HepG2 (cell line): ENCODE measurements around the gene FBRSL1. TPM values are rescaled to one million over a fixed set of nuclear protein-coding genes. Genes with fewer than 3 reads are reported as not detected.
A peak's percentile ranks its signal among the peaks of the same experiment; 100 is the strongest.

Experiments used
- ATAC-seq: fragments of 200-7000 bp; cut with Tn5 transposase; 3 replicates; pipeline ENCODE4 v1.9.1; 2020; ENCODE audit warnings: mild to moderate bottlenecking, moderate library complexity
- BruUV-seq: library from RNA; stranded (reverse); fragments of 400-500 nt; replicated peaks from 2 replicates; lab custom pipeline; 2021; lab: Mats Ljungman, UMichigan
- CTCF ChIA-PET: fragments of 300-600 bp; formaldehyde crosslinking; extraction: SDS; loops from one replicate; lab custom pipeline; 2021; ENCODE audit warnings: low total read pairs, inconsistent platforms, low intra/inter-chr PET ratio; lab: Yijun Ruan, JAX
- POLR2A ChIA-PET: fragments of 350-600 bp; sonication (Branson Sonifier 250); formaldehyde crosslinking; loops from one replicate; lab custom pipeline; 2020; ENCODE audit warnings: antibody characterized with exemption, inconsistent platforms; lab: Yijun Ruan, JAX
- DNase-seq: peaks from one replicate; pipeline ENCODE4 v3.0.0-alpha.2; 2015; ENCODE audit warnings: low spot score
- FAIRE-seq: peaks from 3 replicates; lab custom pipeline; 2011; peaks lifted over from hg19 to GRCh38; lab: Jason Lieb, UNC
- H2AFZ ChIP-seq: one replicate; pipeline ENCODE4 v1.6.1; 2011; ENCODE audit warnings: low read length, inconsistent platforms
- H3K27ac ChIP-seq: fragments of 300-600 bp; 3 replicates; pipeline ENCODE4 v1.8.0; 2011; ENCODE audit warnings: mixed run types, mild to moderate bottlenecking, mixed read lengths, low read length, inconsistent platforms; ENCODE audit not compliant: insufficient read depth; ENCODE audit errors: extremely low read length
- H3K27me3 ChIP-seq, 2 experiments: fragments of 200-600 bp in 1 of 2; 2 replicates in 1 of 2; 3 replicates in 1 of 2; pipeline versions ENCODE4 v1.6.0 to v1.8.0; 2011; ENCODE audit warnings: low read length in 2 of 2, mild to moderate bottlenecking in 2 of 2, moderate library complexity in 2 of 2, inconsistent platforms in 1 of 2; ENCODE audit not compliant: insufficient read depth in 2 of 2, control insufficient read depth in 1 of 2
- H3K36me3 ChIP-seq, 2 experiments: fragments of 200-600 bp in 1 of 2; replicated peaks in 1 of 2; 2 replicates in 1 of 2; 3 replicates in 1 of 2; pipeline versions ENCODE4 v1.5.1 to v1.8.0; 2011; ENCODE audit warnings: low read length in 2 of 2, inconsistent platforms in 1 of 2; ENCODE audit not compliant: insufficient read depth in 2 of 2, control insufficient read depth in 1 of 2
- H3K4me1 ChIP-seq: 2 replicates; pipeline ENCODE4 v1.5.1; 2012; ENCODE audit warnings: low read length, inconsistent platforms; ENCODE audit not compliant: insufficient read depth
- H3K4me2 ChIP-seq: 2 replicates; pipeline ENCODE4 v1.6.0; 2011; ENCODE audit warnings: low read depth, low read length, inconsistent platforms
- H3K4me3 ChIP-seq, 3 experiments: fragments of 200-600 bp in 1 of 3; sonication (generic), shearing (Covaris generic) in 1 of 3; replicated peaks in 1 of 3; 2 replicates each; pipeline ENCODE4 v1.5.1; 2011 to 2016; ENCODE audit warnings: low read length in 3 of 3, inconsistent platforms in 2 of 3, low read depth in 2 of 3, mild to moderate bottlenecking in 2 of 3, control low read depth in 1 of 3, mixed read lengths in 1 of 3; ENCODE audit not compliant: insufficient read depth in 1 of 3
- H3K79me2 ChIP-seq: one replicate; pipeline ENCODE4 v1.6.1; 2011; ENCODE audit warnings: low read length, inconsistent platforms; ENCODE audit not compliant: insufficient read depth
- H3K9ac ChIP-seq: 2 replicates; pipeline ENCODE4 v1.6.0; 2011; ENCODE audit warnings: mild to moderate bottlenecking, low read depth, low read length, inconsistent platforms; ENCODE audit not compliant: insufficient read depth
- H3K9me3 ChIP-seq: 2 replicates; pipeline ENCODE4 v1.5.1; 2012; ENCODE audit warnings: mild to moderate bottlenecking, low read length
- H4K20me1 ChIP-seq: 2 replicates; pipeline ENCODE4 v1.6.0; 2011; ENCODE audit warnings: inconsistent platforms, mild to moderate bottlenecking, low read length, moderate library complexity; ENCODE audit not compliant: insufficient read depth
- ARNTL ChIP-seq: sonication (generic); formaldehyde crosslinking; IDR thresholded peaks from 2 replicates; pipeline ENCODE4 v1.4.0; 2020; ENCODE audit warnings: mild to moderate bottlenecking, missing genetic modification reagents
- NCOR1 ChIP-seq: fragments of 200-600 bp; sonication (generic); IDR thresholded peaks from 2 replicates; pipeline ENCODE4 v1.7.0; 2017; ENCODE audit warnings: antibody characterized with exemption, low read length, borderline replicate concordance
- SP4 ChIP-seq: sonication (generic); formaldehyde crosslinking; IDR thresholded peaks from 2 replicates; pipeline ENCODE4 v1.8.1; 2023; ENCODE audit warnings: mild to moderate bottlenecking, missing genetic modification reagents
- ZNF251 ChIP-seq: sonication (generic); formaldehyde crosslinking; IDR thresholded peaks from 2 replicates; pipeline ENCODE4 v1.9.0; 2021; ENCODE audit warnings: mild to moderate bottlenecking, missing genetic modification reagents
- WGBS: methylation state at CpG from one replicate; pipeline ENCODE4 v1.1.6; 2017; ENCODE audit warnings: low lambda C conversion rate; 5-methylcytosine and 5-hydroxymethylcytosine counted together
- in situ Hi-C: cut with HindIII; loops from 2 replicates; pipeline ENCODE4 v1.10.0; 2017; ENCODE audit warnings: low pct_unique_long_range_greater_than_20kb; ENCODE audit not compliant: extremely low pct_ligation_motif_present
- intact Hi-C: fragments of 100-400 bp; cut with micrococcal nuclease; formaldehyde crosslinking; loops from one replicate; pipeline ENCODE4 v1.10.0; 2022; ENCODE audit not compliant: unreplicated experiment
- polyA plus RNA-seq, 8 experiments: library from polyadenylated mRNA; depleted of rRNA in 3 of 8; stranded (reverse) in 7 of 8; unstranded in 1 of 8; fragments of >200 nt; fragmentation: Illumina TruSeq in 4 of 8; extraction: Trizol in 4 of 8; gene quantifications; 2 replicates each; pipeline versions ENCODE4 v1.2.1 to v1.2.3, GENCODE V29; 2011 to 2016; ENCODE audit warnings: low read depth in 4 of 8, missing spikeins in 1 of 8, mixed read lengths in 1 of 8; ENCODE audit not compliant: insufficient read depth in 1 of 8
- total RNA-seq, 5 experiments: library from RNA; depleted of rRNA; stranded (reverse); fragments of >200 nt; fragmentation: Illumina TruSeq; extraction: Trizol; gene quantifications; 2 replicates each; pipeline ENCODE4 v1.2.3, GENCODE V29; 2016; ENCODE audit warnings: low read depth in 1 of 5
- TF ChIP-seq, protein P1 (sequence below): sonication (generic); formaldehyde crosslinking; IDR thresholded peaks from 2 replicates; pipeline ENCODE4 v1.8.0; 2022; ENCODE audit warnings: low read depth, missing genetic modification reagents
- TF ChIP-seq, protein P2 (sequence below): sonication (generic); formaldehyde crosslinking; IDR thresholded peaks from 2 replicates; pipeline ENCODE4 v1.4.0; 2020; ENCODE audit warnings: missing genetic modification reagents, borderline replicate concordance

The FBRSL1 gene
- total and polyA plus RNA-seq, 2 of the 13 experiments (the other 11 are each of a cell fraction or from before 2014, with no cell fraction given): 3.6 to 7.9 TPM

DNA sequence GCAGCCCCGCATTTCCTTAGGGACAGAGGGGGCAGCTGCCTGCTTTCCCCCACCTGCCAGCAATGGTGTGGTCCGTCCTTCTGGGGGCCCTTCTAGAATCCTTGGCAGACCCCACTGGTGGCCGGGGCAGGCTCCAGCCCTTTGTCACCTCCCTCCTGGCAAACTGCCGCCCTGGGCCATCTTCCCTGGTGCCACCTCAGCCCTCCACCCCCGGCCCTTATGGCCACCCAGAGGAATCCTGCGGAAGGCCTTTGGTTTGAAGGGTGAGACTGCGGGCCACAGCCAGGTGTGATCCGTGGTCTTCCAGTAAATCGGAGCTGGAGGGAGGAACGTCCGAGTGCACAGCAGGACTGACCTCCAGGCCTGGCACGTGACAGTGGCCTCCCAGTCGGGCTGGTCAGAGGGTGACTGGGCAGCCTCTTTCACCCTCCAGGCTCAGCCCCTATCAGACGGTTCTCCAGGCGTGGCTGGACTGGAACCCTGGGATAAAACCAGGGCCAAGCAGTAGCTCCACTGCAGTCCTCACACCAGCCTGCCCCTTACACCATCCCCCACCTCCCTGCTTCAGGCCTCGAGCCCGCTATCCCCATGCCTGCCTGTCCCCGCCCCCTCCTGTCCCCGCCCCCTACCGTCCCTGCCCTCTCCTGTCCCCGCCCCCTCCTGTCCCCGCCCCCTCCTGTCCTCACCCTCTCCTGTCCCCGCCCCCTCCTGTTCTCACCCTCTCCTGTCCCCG is 12.4 kb downstream of the FBRSL1 start:
- no peaks in the 10 kb centered on the region for H3K27me3 ChIP-seq
- H3K9ac ChIP-seq: peak overlapping the region; percentile 5; the same call in 1 of the 2 replicates
- H3K9me3 ChIP-seq: no peaks in the 10 kb centered on the region
- intact Hi-C loops (no loop called here), in situ Hi-C loops (no loop called here)
- DNase-seq (no peak), FAIRE-seq (no peak), ATAC-seq (peak; percentile 8)
- WGBS: 84% methylated on average over 20 of the region's 24 CpGs
- H3K79me2 ChIP-seq: peaks cover 81% of the 10 kb centered on the region
- no peak overlapping the region for H3K4me3 ChIP-seq
- no TSS peak for BruUV-seq
- no peak overlapping the region for H2AFZ ChIP-seq
- TF ChIP-seq SP4 (CRISPR knock-in tag): no peak
- TF ChIP-seq, protein P1, sequence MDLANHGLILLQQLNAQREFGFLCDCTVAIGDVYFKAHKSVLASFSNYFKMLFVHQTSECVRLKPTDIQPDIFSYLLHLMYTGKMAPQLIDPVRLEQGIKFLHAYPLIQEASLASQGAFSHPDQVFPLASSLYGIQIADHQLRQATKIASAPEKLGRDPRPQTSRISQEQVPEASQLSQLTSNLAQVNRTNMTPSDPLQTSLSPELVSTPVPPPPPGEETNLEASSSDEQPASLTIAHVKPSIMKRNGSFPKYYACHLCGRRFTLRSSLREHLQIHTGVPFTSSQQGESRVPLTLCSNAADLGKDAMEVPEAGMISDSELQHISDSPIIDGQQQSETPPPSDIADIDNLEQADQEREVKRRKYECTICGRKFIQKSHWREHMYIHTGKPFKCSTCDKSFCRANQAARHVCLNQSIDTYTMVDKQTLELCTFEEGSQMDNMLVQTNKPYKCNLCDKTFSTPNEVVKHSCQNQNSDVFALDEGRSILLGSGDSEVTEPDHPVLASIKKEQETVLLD: no peak
- TF ChIP-seq ZNF251: no peak
- TF ChIP-seq, protein P2, sequence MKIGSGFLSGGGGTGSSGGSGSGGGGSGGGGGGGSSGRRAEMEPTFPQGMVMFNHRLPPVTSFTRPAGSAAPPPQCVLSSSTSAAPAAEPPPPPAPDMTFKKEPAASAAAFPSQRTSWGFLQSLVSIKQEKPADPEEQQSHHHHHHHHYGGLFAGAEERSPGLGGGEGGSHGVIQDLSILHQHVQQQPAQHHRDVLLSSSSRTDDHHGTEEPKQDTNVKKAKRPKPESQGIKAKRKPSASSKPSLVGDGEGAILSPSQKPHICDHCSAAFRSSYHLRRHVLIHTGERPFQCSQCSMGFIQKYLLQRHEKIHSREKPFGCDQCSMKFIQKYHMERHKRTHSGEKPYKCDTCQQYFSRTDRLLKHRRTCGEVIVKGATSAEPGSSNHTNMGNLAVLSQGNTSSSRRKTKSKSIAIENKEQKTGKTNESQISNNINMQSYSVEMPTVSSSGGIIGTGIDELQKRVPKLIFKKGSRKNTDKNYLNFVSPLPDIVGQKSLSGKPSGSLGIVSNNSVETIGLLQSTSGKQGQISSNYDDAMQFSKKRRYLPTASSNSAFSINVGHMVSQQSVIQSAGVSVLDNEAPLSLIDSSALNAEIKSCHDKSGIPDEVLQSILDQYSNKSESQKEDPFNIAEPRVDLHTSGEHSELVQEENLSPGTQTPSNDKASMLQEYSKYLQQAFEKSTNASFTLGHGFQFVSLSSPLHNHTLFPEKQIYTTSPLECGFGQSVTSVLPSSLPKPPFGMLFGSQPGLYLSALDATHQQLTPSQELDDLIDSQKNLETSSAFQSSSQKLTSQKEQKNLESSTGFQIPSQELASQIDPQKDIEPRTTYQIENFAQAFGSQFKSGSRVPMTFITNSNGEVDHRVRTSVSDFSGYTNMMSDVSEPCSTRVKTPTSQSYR (CRISPR knock-in tag): 0 out of 2 replicates have a peak, but pooled peaks have one; percentile 14
- TF ChIP-seq NCOR1: no peak
- TF ChIP-seq ARNTL (CRISPR knock-in tag): no peak
- H3K36me3 ChIP-seq: peaks cover 0 to 2% of the 10 kb centered on the region in 2 experiments; a peak in 1 of 5 replicates
- no peak overlapping the region for H3K27ac ChIP-seq
- peaks cover 32% of the 10 kb centered on the region for H3K4me1 ChIP-seq
- CTCF ChIA-PET: no interaction called here
- no peak overlapping the region for H3K4me2 ChIP-seq
- peaks cover 87% of the 10 kb centered on the region for H4K20me1 ChIP-seq
- POLR2A ChIA-PET: no interaction called here
